OCI-LY7 (cell line): Measurements from ENCODE around the gene SPDYE6. TPM values are rescaled to one million over a fixed set of nuclear protein-coding genes. Genes with fewer than 3 reads are reported as not detected.

ENCODE experiments used
- BruUV-seq: library from RNA; stranded (reverse); fragments of 400-500 nt; replicated peaks from 2 replicates; lab custom pipeline; 2021; lab: Mats Ljungman, UMichigan
- CTCF ChIA-PET: fragments of 300-600 bp; sonication (Branson Sonifier 250); formaldehyde crosslinking; loops from one replicate; lab custom pipeline; 2022; ENCODE audit warnings: antibody characterized with exemption; ENCODE audit not compliant: unreplicated experiment; lab: Charles Lee
- POLR2A ChIA-PET: fragments of 300-600 bp; sonication (Branson Sonifier 250); formaldehyde crosslinking; loops from one replicate; lab custom pipeline; 2022; ENCODE audit warnings: antibody characterized with exemption; lab: Charles Lee
- DNase-seq: peaks from one replicate; pipeline ENCODE4 v3.0.0-alpha.2; 2015; ENCODE audit warnings: low spot score
- H2AFZ ChIP-seq: fragments of 200-600 bp; sonication (generic), shearing (Covaris generic); 2 replicates; pipeline ENCODE4 v1.6.1; 2014; ENCODE audit warnings: mild to moderate bottlenecking, antibody characterized with exemption, low read length, moderate library complexity
- H3K27ac ChIP-seq: fragments of 200-600 bp; sonication (generic); 2 replicates; pipeline ENCODE4 v1.5.1; 2014; ENCODE audit warnings: mixed run types, low read depth, mild to moderate bottlenecking, moderate library complexity, low read length, inconsistent platforms; ENCODE audit not compliant: poor library complexity, severe bottlenecking
- H3K36me3 ChIP-seq: fragments of 200-600 bp; sonication (generic); 2 replicates; pipeline ENCODE4 v1.6.1; 2014; ENCODE audit warnings: mild to moderate bottlenecking, antibody characterized with exemption, low read length, moderate library complexity, mixed read lengths; ENCODE audit not compliant: insufficient read depth
- H3K4me1 ChIP-seq: fragments of 200-600 bp; sonication (generic); 2 replicates; pipeline ENCODE4 v1.5.1; 2014; ENCODE audit warnings: mild to moderate bottlenecking, low read length; ENCODE audit not compliant: insufficient read depth, poor library complexity, severe bottlenecking
- H3K4me2 ChIP-seq: fragments of 200-600 bp; sonication (generic); 2 replicates; pipeline ENCODE4 v1.6.1; 2014; ENCODE audit warnings: mild to moderate bottlenecking, low read length
- H3K4me3 ChIP-seq: fragments of 200-600 bp; sonication (generic); 2 replicates; pipeline ENCODE4 v1.5.1; 2014; ENCODE audit warnings: mild to moderate bottlenecking, low read depth, low read length; ENCODE audit not compliant: poor library complexity, severe bottlenecking
- H3K79me2 ChIP-seq: fragments of 200-600 bp; sonication (generic); 2 replicates; pipeline ENCODE4 v1.6.1; 2016; ENCODE audit warnings: low read depth, mild to moderate bottlenecking, low read length, moderate library complexity, mixed read lengths; ENCODE audit not compliant: insufficient read depth
- H3K9me2 ChIP-seq: fragments of 200-600 bp; sonication (generic); 2 replicates; pipeline ENCODE4 v1.6.1; 2016; ENCODE audit warnings: mild to moderate bottlenecking, low read length, mixed read lengths; ENCODE audit not compliant: insufficient read depth
- H3K9me3 ChIP-seq: fragments of 200-600 bp; sonication (generic); 2 replicates; pipeline ENCODE4 v1.6.1; 2014; ENCODE audit warnings: mild to moderate bottlenecking, mixed run types, low read length, mixed read lengths
- H4K20me1 ChIP-seq: fragments of 200-600 bp; sonication (generic); 2 replicates; pipeline ENCODE4 v1.6.1; 2014; ENCODE audit warnings: mild to moderate bottlenecking, antibody characterized with exemption, low read length, moderate library complexity, mixed read lengths; ENCODE audit not compliant: insufficient read depth
- CTCF ChIP-seq: fragments of 200-600 bp; sonication (generic); conservative IDR thresholded peaks from 2 replicates; pipeline ENCODE4 v1.5.1; 2014; ENCODE audit warnings: mild to moderate bottlenecking, antibody characterized with exemption, low read length, moderate library complexity, mixed read lengths
- EZH2phosphoT487 ChIP-seq: fragments of 200-600 bp; sonication (generic); IDR thresholded peaks from 2 replicates; pipeline ENCODE4 v1.6.1; 2018; ENCODE audit warnings: low read depth, borderline replicate concordance, mild to moderate bottlenecking, mixed run types, antibody characterized with exemption, low read length, moderate library complexity, mixed read lengths
- intact Hi-C: fragments of 100-400 bp; cut with micrococcal nuclease; formaldehyde crosslinking; loops from one replicate; pipeline ENCODE4 v1.10.0; 2022; ENCODE audit not compliant: unreplicated experiment
- total RNA-seq, 2 experiments: library from RNA; depleted of rRNA in 1 of 2; stranded (reverse); fragments of >200 nt in 1 of 2; shearing (Covaris generic) in 1 of 2; gene quantifications; 2 replicates each; pipeline ENCODE4 v1.2.3, GENCODE V29; 2014 to 2022

Gene SPDYE6
- total RNA-seq, 2 experiments from 2014 or later = not detected

GRCh38 chr7:102320601-102321350, 35.5 kb downstream of the SPDYE6 start:
- no peak overlapping the region for H2AFZ ChIP-seq
- no peaks in the 10 kb centered on the region for H3K9me2 ChIP-seq
- H3K36me3 ChIP-seq = peaks cover 83% of the 10 kb centered on the region
- H3K9me3 ChIP-seq = no peaks in the 10 kb centered on the region
- H3K27ac ChIP-seq = no peak overlapping the region
- no peaks in the 10 kb centered on the region for H3K79me2 ChIP-seq
- ChIA-PET CTCF (no interaction called here), POLR2A (no interaction called here)
- peaks cover 6% of the 10 kb centered on the region for H3K4me1 ChIP-seq
- no TSS peak for BruUV-seq
- intact Hi-C loops = loop anchor here (5.0 kb wide), 2 partner anchors 33 to 67 kb away; partner anchors contain the start of gene SH2B2
- TF ChIP-seq EZH2phosphoT487 = no peak
- no peak for TF ChIP-seq CTCF
- H3K4me2 ChIP-seq = no peak overlapping the region
- H4K20me1 ChIP-seq = no peaks in the 10 kb centered on the region
- no peak for DNase-seq
- H3K4me3 ChIP-seq = no peak overlapping the region

GRCh38 chr7:102320181-102320580, 36.1 kb downstream of the SPDYE6 start:
- peaks cover 89% of the 10 kb centered on the region for H3K36me3 ChIP-seq
- no peak overlapping the region for H3K4me2 ChIP-seq
- intact Hi-C loops = loop anchor here (5.0 kb wide), 2 partner anchors 33 to 67 kb away; partner anchors contain the start of gene SH2B2
- H3K9me2 ChIP-seq = no peaks in the 10 kb centered on the region
- H3K27ac ChIP-seq = no peak overlapping the region
- TF ChIP-seq CTCF (no peak), EZH2phosphoT487 (no peak)
- H3K9me3 ChIP-seq = no peaks in the 10 kb centered on the region
- H3K79me2 ChIP-seq = no peaks in the 10 kb centered on the region
- no peak overlapping the region for H2AFZ ChIP-seq
- no peak for DNase-seq
- ChIA-PET POLR2A (no interaction called here), CTCF (no interaction called here)
- BruUV-seq = no TSS peak
- H3K4me1 ChIP-seq = peaks cover 6% of the 10 kb centered on the region
- no peak overlapping the region for H3K4me3 ChIP-seq
- no peaks in the 10 kb centered on the region for H4K20me1 ChIP-seq

GRCh38 chr7:102319671-102320070, 36.6 kb downstream of the SPDYE6 start:
- no peak overlapping the region for H3K4me2 ChIP-seq
- intact Hi-C loops = loop anchor here (5.0 kb wide), 2 partner anchors 32 to 68 kb away; partner anchors contain the start of gene SH2B2
- CTCF ChIA-PET = interaction anchor here (0.6 kb wide), 1 partner anchor 144 kb away, joined by 5 read pairs; no protein-coding TSS in a partner anchor
- no peaks in the 10 kb centered on the region for H3K9me3 ChIP-seq
- H3K79me2 ChIP-seq = no peaks in the 10 kb centered on the region
- DNase-seq = no peak
- H3K27ac ChIP-seq = peak overlapping the region; percentile 4
- H2AFZ ChIP-seq = no peak overlapping the region
- H3K4me1 ChIP-seq = peaks cover 6% of the 10 kb centered on the region
- POLR2A ChIA-PET = interaction anchor here (0.5 kb wide), 1 partner anchor 10 kb away, joined by 3 read pairs; no protein-coding TSS in a partner anchor
- no peaks in the 10 kb centered on the region for H3K9me2 ChIP-seq
- no peaks in the 10 kb centered on the region for H4K20me1 ChIP-seq
- peaks cover 94% of the 10 kb centered on the region for H3K36me3 ChIP-seq
- TF ChIP-seq EZH2phosphoT487 = no peak
- TF ChIP-seq CTCF = no peak
- no TSS peak for BruUV-seq
- H3K4me3 ChIP-seq = no peak overlapping the region
